ENCODE measurements around the gene MTURN.
"Not testable (repeated sequence)": the region's sequence is repeated elsewhere in the genome, so short reads cannot be mapped to it uniquely, and the experiment has no call there.

MTURN gene

GRCh38 chr7:30185496-30185895 is 50.7 kb downstream of the MTURN start:
- H3K36me3 ChIP-seq (ENCODE audit: control insufficient read depth, insufficient read depth, low read length) = no peaks in the 10 kb centered on the region
- peaks cover 4% of the 10 kb centered on the region for H3K4me1 ChIP-seq (ENCODE audit: control insufficient read depth, insufficient read depth, low read length)
- H3K9me3 ChIP-seq (ENCODE audit: control insufficient read depth, insufficient read depth, low read length) = peaks cover 4% of the 10 kb centered on the region
- no peak overlapping the region for H3K4me3 ChIP-seq (ENCODE audit: low read depth, low read length)
- H3K27me3 ChIP-seq (ENCODE audit: control insufficient read depth, insufficient read depth, low read length) = no peaks in the 10 kb centered on the region
- H3K9ac ChIP-seq (ENCODE audit: low read depth, low read length) = no peak overlapping the region

GRCh38 chr7:30186725-30187124 is 51.9 kb downstream of the MTURN start:
- H3K27me3 ChIP-seq (ENCODE audit: control insufficient read depth, insufficient read depth, low read length) = no peaks in the 10 kb centered on the region
- no peak overlapping the region for H3K4me3 ChIP-seq (ENCODE audit: low read depth, low read length)
- peaks cover 4% of the 10 kb centered on the region for H3K9me3 ChIP-seq (ENCODE audit: control insufficient read depth, insufficient read depth, low read length)
- H3K9ac ChIP-seq (ENCODE audit: low read depth, low read length) = no peak overlapping the region
- no peaks in the 10 kb centered on the region for H3K36me3 ChIP-seq (ENCODE audit: control insufficient read depth, insufficient read depth, low read length)
- peaks cover 4% of the 10 kb centered on the region for H3K4me1 ChIP-seq (ENCODE audit: control insufficient read depth, insufficient read depth, low read length)

DNA sequence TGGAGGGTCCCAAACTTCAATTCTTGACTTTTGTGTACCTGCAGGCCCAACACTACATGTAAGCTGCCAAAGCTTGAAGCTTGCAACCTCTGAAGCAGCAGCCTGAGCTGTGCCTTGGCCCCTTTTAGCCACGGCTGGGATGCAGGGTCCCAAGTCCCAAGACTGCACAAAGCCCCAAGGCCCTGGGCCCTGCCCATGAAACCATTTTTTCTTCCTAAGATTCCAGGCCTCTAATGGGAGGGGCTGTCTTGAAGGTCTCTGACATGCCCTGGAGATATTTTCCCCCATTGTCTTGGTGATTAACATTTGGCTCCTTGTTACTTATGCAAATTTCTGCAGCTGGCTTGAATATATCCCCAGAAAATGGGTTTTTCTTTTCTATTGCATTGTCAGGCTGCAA is 52.7 kb downstream of the MTURN start:
- no peaks in the 10 kb centered on the region for H3K27me3 ChIP-seq (ENCODE audit: control insufficient read depth, insufficient read depth, low read length)
- H3K9ac ChIP-seq (ENCODE audit: low read depth, low read length) = no peak overlapping the region
- no peaks in the 10 kb centered on the region for H3K36me3 ChIP-seq (ENCODE audit: control insufficient read depth, insufficient read depth, low read length)
- H3K9me3 ChIP-seq (ENCODE audit: control insufficient read depth, insufficient read depth, low read length) = peaks cover 4% of the 10 kb centered on the region
- no peak overlapping the region for H3K4me3 ChIP-seq (ENCODE audit: low read depth, low read length)
- peaks cover 4% of the 10 kb centered on the region for H3K4me1 ChIP-seq (ENCODE audit: control insufficient read depth, insufficient read depth, low read length)

GRCh38 chr7:30188381-30188780 is 53.6 kb downstream of the MTURN start:
- H3K9me3 ChIP-seq (ENCODE audit: control insufficient read depth, insufficient read depth, low read length); H3K4me1 ChIP-seq (ENCODE audit: control insufficient read depth, insufficient read depth, low read length); H3K9ac ChIP-seq (ENCODE audit: low read depth, low read length); H3K4me3 ChIP-seq (ENCODE audit: low read depth, low read length); H3K27me3 ChIP-seq (ENCODE audit: control insufficient read depth, insufficient read depth, low read length); H3K36me3 ChIP-seq (ENCODE audit: control insufficient read depth, insufficient read depth, low read length): not testable (repeated sequence)

DNA sequence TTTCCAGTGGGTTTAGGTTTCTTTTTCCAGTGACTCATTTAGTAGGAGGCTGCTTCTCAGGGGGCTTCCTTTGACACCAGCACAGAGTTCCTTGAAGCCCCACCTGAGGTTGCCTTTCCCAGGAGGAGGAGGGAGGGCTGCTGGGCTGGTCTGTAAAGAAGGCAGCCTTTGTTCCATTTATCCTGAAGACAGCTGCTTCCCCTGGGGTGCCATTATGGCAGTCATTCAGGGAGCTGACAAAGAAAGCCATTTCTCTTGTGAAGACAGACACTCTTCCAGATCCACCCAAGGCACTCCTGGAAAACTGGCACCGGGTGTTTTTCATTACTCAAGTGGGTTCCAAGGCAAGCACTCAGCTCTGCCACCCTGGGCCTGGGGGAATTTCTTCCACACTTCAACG is 54.0 kb downstream of the MTURN start:
- peaks cover 4% of the 10 kb centered on the region for H3K9me3 ChIP-seq (ENCODE audit: control insufficient read depth, insufficient read depth, low read length)
- no peak overlapping the region for H3K4me3 ChIP-seq (ENCODE audit: low read depth, low read length)
- no peaks in the 10 kb centered on the region for H3K27me3 ChIP-seq (ENCODE audit: control insufficient read depth, insufficient read depth, low read length)
- H3K9ac ChIP-seq (ENCODE audit: low read depth, low read length) = no peak overlapping the region
- no peaks in the 10 kb centered on the region for H3K36me3 ChIP-seq (ENCODE audit: control insufficient read depth, insufficient read depth, low read length)
- H3K4me1 ChIP-seq (ENCODE audit: control insufficient read depth, insufficient read depth, low read length) = peaks cover 4% of the 10 kb centered on the region

DNA sequence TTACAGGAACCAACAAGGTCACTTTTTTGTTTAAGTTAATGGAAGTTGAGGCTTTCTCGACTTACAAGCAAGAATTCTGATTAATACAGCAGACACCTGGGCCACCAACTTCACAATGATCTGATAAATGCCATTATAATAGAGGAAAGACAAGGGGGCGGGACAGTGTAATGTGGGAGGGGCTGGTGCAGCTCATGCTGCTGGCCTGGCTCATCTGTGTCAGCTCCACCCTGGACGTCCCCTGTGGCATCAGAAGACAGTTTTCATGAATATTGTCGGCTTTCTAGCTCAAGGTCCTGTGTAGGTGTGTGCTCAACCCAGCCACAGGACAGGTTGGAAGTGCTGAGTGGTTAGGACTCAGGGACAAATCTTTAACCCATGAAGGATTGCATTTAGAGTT is 57.0 kb downstream of the MTURN start:
- no peaks in the 10 kb centered on the region for H3K27me3 ChIP-seq (ENCODE audit: control insufficient read depth, insufficient read depth, low read length)
- H3K4me1 ChIP-seq (ENCODE audit: control insufficient read depth, insufficient read depth, low read length) = no peaks in the 10 kb centered on the region
- H3K9ac ChIP-seq (ENCODE audit: low read depth, low read length) = no peak overlapping the region
- no peaks in the 10 kb centered on the region for H3K36me3 ChIP-seq (ENCODE audit: control insufficient read depth, insufficient read depth, low read length)
- H3K4me3 ChIP-seq (ENCODE audit: low read depth, low read length) = no peak overlapping the region
- H3K9me3 ChIP-seq (ENCODE audit: control insufficient read depth, insufficient read depth, low read length) = peaks cover 12% of the 10 kb centered on the region

DNA sequence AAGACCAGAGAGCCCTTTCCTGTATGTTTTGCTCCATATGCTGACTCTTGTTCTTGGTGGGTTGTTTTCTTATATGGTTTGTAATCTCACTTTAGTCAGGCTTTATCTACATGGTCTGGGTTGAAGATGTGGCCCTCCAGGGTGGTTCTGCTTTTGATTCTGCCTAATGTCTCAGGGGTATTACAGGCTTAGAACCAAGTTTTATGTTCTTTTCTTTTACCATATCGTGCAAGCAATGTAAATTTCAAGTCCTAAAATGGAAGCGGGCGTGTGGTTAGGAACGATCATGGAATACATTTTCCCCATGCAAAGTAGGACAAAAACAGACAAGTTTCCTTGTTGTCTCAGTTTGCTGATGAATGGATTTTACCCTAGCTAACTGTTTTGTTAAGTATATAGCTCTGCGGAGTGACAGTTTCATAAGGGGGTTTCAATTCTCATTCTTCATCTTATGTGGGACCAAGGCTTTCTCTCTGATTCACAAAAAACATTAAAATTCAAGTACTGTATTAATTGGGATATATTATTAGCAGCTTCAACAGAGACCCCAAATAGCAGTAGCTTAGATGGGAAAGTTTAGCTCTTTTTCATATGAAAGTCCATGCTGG is 58.7 kb downstream of the MTURN start:
- Histone ChIP-seq H3K9me3 (ENCODE audit: control insufficient read depth, insufficient read depth, low read length) (peaks cover 14% of the 10 kb centered on the region), H3K27me3 (ENCODE audit: control insufficient read depth, insufficient read depth, low read length) (no peaks in the 10 kb centered on the region), H3K36me3 (ENCODE audit: control insufficient read depth, insufficient read depth, low read length) (no peaks in the 10 kb centered on the region), H3K4me3 (ENCODE audit: low read depth, low read length) (no peak overlapping the region), H3K9ac (ENCODE audit: low read depth, low read length) (no peak overlapping the region), H3K4me1 (ENCODE audit: control insufficient read depth, insufficient read depth, low read length) (no peaks in the 10 kb centered on the region)

DNA sequence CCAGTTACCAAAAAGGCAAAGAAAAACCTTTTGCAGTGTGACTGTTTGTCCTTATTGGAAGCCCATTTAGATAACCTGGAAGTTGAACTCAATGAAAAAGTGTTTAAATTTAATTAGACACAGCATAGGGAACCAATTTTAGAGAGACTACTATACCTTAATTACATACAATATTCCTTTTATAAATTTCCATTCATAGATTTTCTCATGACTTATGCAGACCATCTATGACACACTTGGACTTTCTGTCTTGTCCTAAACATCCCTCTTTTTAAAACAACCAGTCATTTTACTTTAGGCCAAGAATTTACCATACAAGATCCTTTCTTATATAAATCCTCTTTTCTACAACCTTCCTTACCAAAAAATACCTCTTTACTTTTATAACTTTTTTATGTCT is 61.6 kb downstream of the MTURN start:
- H3K9ac ChIP-seq (ENCODE audit: low read depth, low read length) = no peak overlapping the region
- no peaks in the 10 kb centered on the region for H3K27me3 ChIP-seq (ENCODE audit: control insufficient read depth, insufficient read depth, low read length)
- H3K4me3 ChIP-seq (ENCODE audit: low read depth, low read length) = no peak overlapping the region
- H3K36me3 ChIP-seq (ENCODE audit: control insufficient read depth, insufficient read depth, low read length) = no peaks in the 10 kb centered on the region
- H3K9me3 ChIP-seq (ENCODE audit: control insufficient read depth, insufficient read depth, low read length) = peaks cover 14% of the 10 kb centered on the region
- no peaks in the 10 kb centered on the region for H3K4me1 ChIP-seq (ENCODE audit: control insufficient read depth, insufficient read depth, low read length)

- Histone ChIP-seq H3K27me3 (ENCODE audit: control insufficient read depth, insufficient read depth, low read length) (no peaks in the 10 kb centered on the region), H3K9ac (ENCODE audit: low read depth, low read length) (no peak overlapping the region), H3K9me3 (ENCODE audit: control insufficient read depth, insufficient read depth, low read length) (peaks cover 14% of the 10 kb centered on the region), H3K4me3 (ENCODE audit: low read depth, low read length) (no peak overlapping the region), H3K36me3 (ENCODE audit: control insufficient read depth, insufficient read depth, low read length) (no peaks in the 10 kb centered on the region), H3K4me1 (ENCODE audit: control insufficient read depth, insufficient read depth, low read length) (no peaks in the 10 kb centered on the region)
Observed at GRCh38 chr7:30197438-30197837, 62.7 kb downstream of the MTURN start.

DNA sequence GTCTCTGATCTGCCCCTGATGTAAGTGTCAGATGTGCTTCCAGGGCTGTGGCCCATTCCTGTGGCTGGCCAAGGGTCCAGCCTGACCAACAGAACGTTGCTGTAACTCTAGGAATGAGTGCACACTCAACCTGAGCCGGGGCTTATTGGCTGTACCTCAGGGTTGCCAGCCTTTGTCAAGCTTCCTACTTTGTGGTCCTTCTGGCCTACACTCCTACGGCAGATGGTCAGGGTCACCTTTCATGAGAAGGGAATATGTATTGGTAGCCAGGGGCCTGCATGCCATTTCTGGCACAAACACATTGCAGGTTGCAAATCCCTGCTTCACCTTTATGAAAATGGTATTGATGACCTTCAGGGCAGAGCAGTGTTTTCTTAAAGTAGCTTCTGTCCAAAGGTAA is 64.5 kb downstream of the MTURN start:
- Histone ChIP-seq H3K4me1 (ENCODE audit: control insufficient read depth, insufficient read depth, low read length) (no peaks in the 10 kb centered on the region), H3K4me3 (ENCODE audit: low read depth, low read length) (no peak overlapping the region)

DNA sequence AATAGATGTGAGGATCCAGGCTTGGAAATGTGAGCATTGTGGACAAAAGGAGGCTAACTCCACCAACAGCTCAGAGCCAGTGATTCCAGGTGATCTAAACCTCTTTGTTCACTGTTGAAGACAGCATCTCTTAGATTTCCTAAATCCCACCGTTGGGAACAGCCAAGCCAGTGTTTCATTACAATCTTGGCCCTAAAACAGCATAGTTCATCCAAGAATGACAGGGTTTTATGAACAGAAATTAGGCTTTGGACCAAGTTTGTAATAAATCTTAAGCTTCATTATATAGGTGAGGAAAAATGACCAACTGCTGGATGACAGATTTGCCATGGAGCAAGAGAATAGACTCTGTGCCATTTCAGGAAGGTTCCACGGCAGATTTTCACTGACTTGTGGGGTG is 65.8 kb downstream of the MTURN start:
- no peaks in the 10 kb centered on the region for H3K4me1 ChIP-seq (ENCODE audit: control insufficient read depth, insufficient read depth, low read length)
- H3K9ac ChIP-seq (ENCODE audit: low read depth, low read length) = no peak overlapping the region
- H3K27me3 ChIP-seq (ENCODE audit: control insufficient read depth, insufficient read depth, low read length) = no peaks in the 10 kb centered on the region
- H3K4me3 ChIP-seq (ENCODE audit: low read depth, low read length) = no peak overlapping the region
- no peaks in the 10 kb centered on the region for H3K36me3 ChIP-seq (ENCODE audit: control insufficient read depth, insufficient read depth, low read length)
- peaks cover 14% of the 10 kb centered on the region for H3K9me3 ChIP-seq (ENCODE audit: control insufficient read depth, insufficient read depth, low read length)

More for the DNA sequence above, 64.5 kb downstream of the MTURN start:
- H3K36me3 ChIP-seq (ENCODE audit: control insufficient read depth, insufficient read depth, low read length) = no peaks in the 10 kb centered on the region
- H3K27me3 ChIP-seq (ENCODE audit: control insufficient read depth, insufficient read depth, low read length) = no peaks in the 10 kb centered on the region
- peaks cover 14% of the 10 kb centered on the region for H3K9me3 ChIP-seq (ENCODE audit: control insufficient read depth, insufficient read depth, low read length)
- H3K9ac ChIP-seq (ENCODE audit: low read depth, low read length) = no peak overlapping the region

- H3K4me1 ChIP-seq (ENCODE audit: control insufficient read depth, insufficient read depth, low read length) = no peaks in the 10 kb centered on the region
- no peaks in the 10 kb centered on the region for H3K36me3 ChIP-seq (ENCODE audit: control insufficient read depth, insufficient read depth, low read length)
- H3K9me3 ChIP-seq (ENCODE audit: control insufficient read depth, insufficient read depth, low read length) = peaks cover 8% of the 10 kb centered on the region
- no peak overlapping the region for H3K4me3 ChIP-seq (ENCODE audit: low read depth, low read length)
- no peak overlapping the region for H3K9ac ChIP-seq (ENCODE audit: low read depth, low read length)
- no peaks in the 10 kb centered on the region for H3K27me3 ChIP-seq (ENCODE audit: control insufficient read depth, insufficient read depth, low read length)
Observed at GRCh38 chr7:30201161-30201666, 66.4 kb downstream of the MTURN start.

All from iPS-15b (cell line).